ENCODE measurements around the gene ABCG1.

ABCG1 gene

GRCh38 chr21:42278451-42279149 is 59.7 kb downstream of the ABCG1 start:
- intact Hi-C loops (cut with micrococcal nuclease) = no loop called here
- Mint-ChIP-seq H3K27ac (no peak overlapping the region), H3K36me3 (ENCODE audit: low read depth) (peaks cover 99% of the 10 kb centered on the region)

GRCh38 chr21:42279341-42279871 is 60.5 kb downstream of the ABCG1 start:
- no peaks in the 10 kb centered on the region for H3K4me1 Mint-ChIP-seq (ENCODE audit: low read depth)
- no peaks in the 10 kb centered on the region for H3K9me3 Mint-ChIP-seq
- H3K36me3 Mint-ChIP-seq (ENCODE audit: low read depth) = peaks cover 96% of the 10 kb centered on the region
- intact Hi-C loops (cut with micrococcal nuclease) = no loop called here
- H3K27ac Mint-ChIP-seq = no peak overlapping the region
- no peaks in the 10 kb centered on the region for H3K27me3 Mint-ChIP-seq
- H3K4me3 Mint-ChIP-seq = no peak overlapping the region

More at GRCh38 chr21:42278451-42279149, 59.7 kb downstream of the ABCG1 start:
- no peak overlapping the region for H3K4me3 Mint-ChIP-seq
- peaks cover 4% of the 10 kb centered on the region for H3K4me1 Mint-ChIP-seq (ENCODE audit: low read depth)
- H3K9me3 Mint-ChIP-seq = no peaks in the 10 kb centered on the region
- no peaks in the 10 kb centered on the region for H3K27me3 Mint-ChIP-seq

GRCh38 chr21:42279888-42280287 is 60.9 kb downstream of the ABCG1 start:
- Mint-ChIP-seq H3K9me3 (no peaks in the 10 kb centered on the region), H3K4me3 (no peak overlapping the region), H3K27me3 (no peaks in the 10 kb centered on the region), H3K4me1 (ENCODE audit: low read depth) (no peaks in the 10 kb centered on the region), H3K36me3 (ENCODE audit: low read depth) (peaks cover 96% of the 10 kb centered on the region), H3K27ac (no peak overlapping the region)
- intact Hi-C loops (cut with micrococcal nuclease) = no loop called here

DNA sequence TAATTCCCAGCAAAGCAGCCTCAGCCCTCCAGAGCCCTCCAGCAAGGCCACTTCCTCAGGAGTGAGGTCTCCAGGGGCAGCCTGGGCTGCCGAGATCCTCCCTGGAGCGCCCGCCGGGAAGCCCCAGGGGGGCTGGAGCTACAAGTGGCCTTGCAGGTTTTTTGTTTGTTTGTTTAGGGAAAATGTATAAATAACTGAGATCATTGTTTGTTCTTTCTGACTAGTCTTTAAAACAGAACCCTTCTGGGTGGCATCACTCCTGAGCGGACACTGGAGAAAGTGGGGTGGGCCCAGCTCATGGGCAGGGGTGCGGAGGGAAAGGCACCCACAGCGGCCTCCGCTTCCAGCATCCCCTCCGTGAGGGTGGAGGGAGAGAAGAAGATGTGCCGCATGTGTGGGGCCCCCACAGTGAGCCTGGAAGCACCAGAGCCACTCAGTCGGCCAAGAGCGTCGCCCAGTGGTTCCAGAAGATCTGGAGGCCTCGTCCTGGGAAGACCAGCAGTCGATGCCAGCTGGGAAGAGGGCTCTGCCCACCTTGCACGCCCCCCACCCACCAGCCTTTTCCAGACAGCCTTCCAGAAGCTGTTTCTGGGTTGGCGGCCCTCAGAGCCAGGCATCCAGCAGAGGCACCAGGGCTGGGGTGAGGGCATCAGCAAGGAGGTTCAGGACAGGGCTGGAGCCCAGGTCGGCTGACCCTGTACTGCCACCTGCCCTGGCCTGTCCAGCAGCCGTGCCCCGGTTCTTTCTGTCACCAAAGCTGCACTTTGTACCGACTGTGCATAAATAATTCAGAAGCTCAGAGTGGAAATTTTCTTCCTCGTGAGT is 61.6 kb downstream of the ABCG1 start:
- Mint-ChIP-seq H3K27me3 (no peaks in the 10 kb centered on the region), H3K4me3 (no peak overlapping the region), H3K36me3 (ENCODE audit: low read depth) (peaks cover 96% of the 10 kb centered on the region), H3K9me3 (no peaks in the 10 kb centered on the region), H3K27ac (no peak overlapping the region), H3K4me1 (ENCODE audit: low read depth) (peaks cover under 1% of the 10 kb centered on the region)
- intact Hi-C loops (cut with micrococcal nuclease) = no loop called here

DNA sequence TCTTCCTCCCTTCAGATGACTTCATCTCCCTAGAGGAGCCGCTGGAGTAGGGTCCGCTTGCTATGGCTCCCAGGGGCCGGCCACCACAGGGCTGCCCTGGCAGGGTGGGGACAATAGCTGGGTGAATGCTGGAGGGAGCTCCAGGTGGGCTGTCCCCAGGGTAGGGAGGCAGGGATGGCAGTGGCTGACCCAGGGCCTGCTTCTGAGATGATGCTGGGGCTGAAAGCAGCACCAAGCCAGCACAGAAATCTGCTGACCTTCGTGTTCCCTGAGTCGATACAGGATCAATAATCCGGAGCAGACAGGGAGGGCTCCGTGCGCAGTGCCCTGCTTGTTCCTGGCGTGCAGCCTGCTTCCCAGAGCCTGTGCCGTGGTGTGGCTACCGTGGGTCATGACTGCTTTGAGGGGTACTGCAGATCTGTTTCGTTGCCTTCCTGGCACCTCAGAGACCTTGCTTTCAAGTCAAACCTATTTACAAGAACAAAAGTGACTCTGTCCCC is 62.3 kb downstream of the ABCG1 start:
- Mint-ChIP-seq H3K27ac (no peak overlapping the region), H3K27me3 (no peaks in the 10 kb centered on the region), H3K4me3 (no peak overlapping the region), H3K36me3 (ENCODE audit: low read depth) (peaks cover 96% of the 10 kb centered on the region), H3K9me3 (no peaks in the 10 kb centered on the region), H3K4me1 (ENCODE audit: low read depth) (peaks cover 7% of the 10 kb centered on the region)
- intact Hi-C loops (cut with micrococcal nuclease) = no loop called here

- H3K27me3 Mint-ChIP-seq = peaks cover 3% of the 10 kb centered on the region
- peaks cover 15% of the 10 kb centered on the region for H3K4me1 Mint-ChIP-seq (ENCODE audit: low read depth)
- no peak overlapping the region for H3K4me3 Mint-ChIP-seq
- peaks cover 96% of the 10 kb centered on the region for H3K36me3 Mint-ChIP-seq (ENCODE audit: low read depth)
- H3K27ac Mint-ChIP-seq = no peak overlapping the region
- intact Hi-C loops (cut with micrococcal nuclease) = no loop called here
- no peaks in the 10 kb centered on the region for H3K9me3 Mint-ChIP-seq
Observed at GRCh38 chr21:42282021-42282420, 63.1 kb downstream of the ABCG1 start.

DNA sequence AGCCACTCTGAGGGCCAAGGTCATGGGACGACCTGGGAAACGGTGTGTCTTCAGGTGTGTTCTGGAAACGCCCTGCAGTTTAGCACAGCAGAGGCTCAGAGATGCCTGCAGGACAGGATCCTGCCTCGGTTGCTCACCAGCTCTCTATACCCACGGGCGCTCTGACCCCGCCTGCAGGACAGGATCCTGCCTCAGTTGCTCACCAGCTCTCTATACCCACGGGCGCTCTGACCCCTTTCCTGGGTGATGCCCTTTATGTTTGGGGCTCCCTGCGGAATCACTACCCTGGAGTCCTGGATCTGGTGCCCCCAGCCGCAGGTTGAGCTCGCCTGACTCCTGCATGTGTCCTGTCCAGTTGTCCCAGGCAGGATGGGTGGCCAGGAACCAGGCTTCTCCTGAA is 63.8 kb downstream of the ABCG1 start:
- peaks cover 96% of the 10 kb centered on the region for H3K36me3 Mint-ChIP-seq (ENCODE audit: low read depth)
- no peaks in the 10 kb centered on the region for H3K9me3 Mint-ChIP-seq
- no peak overlapping the region for H3K4me3 Mint-ChIP-seq

GRCh38 chr21:42285569-42286245 is 66.8 kb downstream of the ABCG1 start:
- intact Hi-C loops (cut with micrococcal nuclease) = no loop called here
- Mint-ChIP-seq H3K27ac (no peak overlapping the region), H3K4me3 (no peak overlapping the region), H3K36me3 (ENCODE audit: low read depth) (peaks cover 83% of the 10 kb centered on the region), H3K9me3 (no peaks in the 10 kb centered on the region), H3K27me3 (peaks cover 3% of the 10 kb centered on the region), H3K4me1 (ENCODE audit: low read depth) (peaks cover 50% of the 10 kb centered on the region)

More for the DNA sequence above, 63.8 kb downstream of the ABCG1 start:
- Mint-ChIP-seq H3K27ac (no peak overlapping the region), H3K27me3 (peaks cover 3% of the 10 kb centered on the region), H3K4me1 (ENCODE audit: low read depth) (peaks cover 22% of the 10 kb centered on the region)
- intact Hi-C loops (cut with micrococcal nuclease) = no loop called here

GRCh38 chr21:42286416-42286815 is 67.5 kb downstream of the ABCG1 start:
- H3K27me3 Mint-ChIP-seq = peaks cover 3% of the 10 kb centered on the region
- no peaks in the 10 kb centered on the region for H3K9me3 Mint-ChIP-seq
- peak overlapping the region; percentile 19 for H3K27ac Mint-ChIP-seq
- intact Hi-C loops (cut with micrococcal nuclease) = no loop called here
- H3K36me3 Mint-ChIP-seq (ENCODE audit: low read depth) = peaks cover 76% of the 10 kb centered on the region
- peaks cover 57% of the 10 kb centered on the region for H3K4me1 Mint-ChIP-seq (ENCODE audit: low read depth)
- H3K4me3 Mint-ChIP-seq = no peak overlapping the region

DNA sequence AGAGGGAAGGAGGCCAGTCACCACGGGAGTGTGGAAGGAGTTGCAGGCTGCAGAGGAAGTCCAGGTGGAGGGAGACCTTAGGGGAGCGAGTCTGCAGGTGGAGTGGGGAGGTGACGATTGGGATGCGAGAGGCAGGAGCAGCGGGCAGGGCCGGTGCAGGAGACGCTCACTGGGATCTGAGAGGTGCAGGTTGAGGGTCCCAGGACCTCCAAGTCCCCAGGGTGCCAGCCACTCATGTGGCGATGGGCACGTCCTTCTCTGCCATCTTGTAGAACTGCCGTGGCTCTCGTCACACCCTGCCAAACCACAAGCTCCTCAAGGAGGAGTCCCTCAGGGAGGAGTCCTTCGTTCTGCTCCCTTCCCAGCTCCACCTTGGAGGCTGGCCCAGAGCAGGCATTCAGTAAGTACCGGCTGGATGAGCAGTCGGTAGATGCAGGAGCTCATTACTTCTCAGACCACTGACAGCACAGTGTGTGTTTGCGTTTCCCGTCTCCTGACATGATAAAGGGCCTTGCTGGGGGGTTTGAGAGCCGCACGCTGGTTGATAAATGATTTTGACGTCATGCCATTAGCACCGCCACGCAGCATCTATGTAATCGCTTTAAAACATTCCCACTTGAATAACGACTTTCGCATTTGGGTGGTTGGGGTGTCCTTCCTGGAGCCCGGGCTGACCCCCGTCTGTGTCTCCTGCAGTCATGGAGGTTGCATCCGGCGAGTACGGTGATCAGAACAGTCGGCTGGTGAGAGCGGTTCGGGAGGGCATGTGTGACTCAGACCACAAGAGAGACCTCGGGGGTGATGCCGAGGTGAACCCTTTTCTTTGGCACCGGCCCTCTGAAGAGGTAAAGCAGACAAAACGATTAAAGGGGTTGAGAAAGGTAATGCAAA is 68.5 kb downstream of the ABCG1 start:
- Mint-ChIP-seq H3K27me3 (peaks cover 3% of the 10 kb centered on the region), H3K4me3 (no peak overlapping the region), H3K36me3 (ENCODE audit: low read depth) (peaks cover 66% of the 10 kb centered on the region), H3K9me3 (no peaks in the 10 kb centered on the region), H3K27ac (peak overlapping the region; percentile 19), H3K4me1 (ENCODE audit: low read depth) (peaks cover 60% of the 10 kb centered on the region)
- intact Hi-C loops (cut with micrococcal nuclease) = no loop called here

DNA sequence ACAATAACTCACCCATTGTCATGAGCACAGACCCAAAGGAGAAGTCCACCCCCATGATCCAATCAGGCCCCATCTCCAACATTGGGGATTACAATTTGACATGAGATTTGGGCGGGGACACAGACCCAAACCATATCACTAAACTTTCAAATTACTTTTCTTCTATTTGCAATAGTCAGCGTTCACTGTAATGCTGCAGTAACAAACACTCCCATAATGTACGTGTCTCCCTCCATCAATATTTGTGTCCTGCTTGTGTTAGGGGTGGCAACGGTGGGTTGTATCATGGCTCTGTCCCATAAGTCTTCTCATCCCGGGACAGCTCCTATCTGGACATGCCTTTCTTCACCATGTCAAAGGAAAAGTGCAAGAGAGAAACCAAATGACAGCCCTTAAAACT is 70.0 kb downstream of the ABCG1 start:
- Mint-ChIP-seq H3K27me3 (peaks cover 3% of the 10 kb centered on the region), H3K9me3 (no peaks in the 10 kb centered on the region), H3K4me3 (no peak overlapping the region), H3K4me1 (ENCODE audit: low read depth) (peaks cover 60% of the 10 kb centered on the region), H3K27ac (no peak overlapping the region), H3K36me3 (ENCODE audit: low read depth) (peaks cover 55% of the 10 kb centered on the region)
- intact Hi-C loops (cut with micrococcal nuclease) = no loop called here

DNA sequence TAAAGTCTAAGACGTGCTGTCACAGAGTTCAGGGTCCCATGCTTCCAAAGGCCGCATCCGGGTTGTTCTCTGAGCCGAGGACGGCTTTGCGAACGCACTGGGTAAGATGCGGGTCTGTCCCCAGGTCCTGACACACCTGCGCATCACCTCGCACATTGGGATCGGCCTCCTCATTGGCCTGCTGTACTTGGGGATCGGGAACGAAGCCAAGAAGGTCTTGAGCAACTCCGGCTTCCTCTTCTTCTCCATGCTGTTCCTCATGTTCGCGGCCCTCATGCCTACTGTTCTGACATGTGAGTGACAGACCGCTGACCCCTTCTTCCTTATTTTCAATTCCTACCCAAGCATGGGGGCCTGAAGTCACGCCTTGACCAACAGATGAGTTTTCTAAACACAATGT is 71.0 kb downstream of the ABCG1 start:
- peaks cover 60% of the 10 kb centered on the region for H3K4me1 Mint-ChIP-seq (ENCODE audit: low read depth)
- H3K27ac Mint-ChIP-seq = peak overlapping the region; percentile 60
- H3K27me3 Mint-ChIP-seq = peaks cover 3% of the 10 kb centered on the region
- peaks cover 45% of the 10 kb centered on the region for H3K36me3 Mint-ChIP-seq (ENCODE audit: low read depth)
- no peak overlapping the region for H3K4me3 Mint-ChIP-seq
- intact Hi-C loops (cut with micrococcal nuclease) = no loop called here
- H3K9me3 Mint-ChIP-seq = no peaks in the 10 kb centered on the region

DNA sequence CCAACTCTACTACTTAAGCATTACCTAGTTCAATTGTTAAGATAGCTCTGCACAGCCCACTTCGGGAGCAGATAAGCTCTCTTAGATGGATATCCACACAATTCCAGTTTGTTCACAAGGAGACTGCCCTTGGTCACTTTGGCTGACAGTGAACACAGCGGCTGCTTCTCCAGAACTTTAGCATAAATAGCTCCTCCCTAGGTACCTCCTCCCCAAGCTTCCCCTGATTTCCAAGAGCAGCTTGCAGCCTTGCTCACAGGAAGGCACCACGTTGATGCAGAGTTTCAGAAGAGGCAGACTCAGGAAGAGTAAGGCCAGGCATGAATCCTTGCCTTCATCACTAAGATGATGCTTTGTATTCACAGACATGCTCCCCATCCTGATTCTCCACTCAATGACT is 71.6 kb downstream of the ABCG1 start:
- Mint-ChIP-seq H3K36me3 (ENCODE audit: low read depth) (peaks cover 39% of the 10 kb centered on the region), H3K9me3 (no peaks in the 10 kb centered on the region), H3K4me3 (no peak overlapping the region), H3K27me3 (peaks cover 3% of the 10 kb centered on the region), H3K27ac (peak overlapping the region; percentile 60), H3K4me1 (ENCODE audit: low read depth) (peaks cover 65% of the 10 kb centered on the region)
- intact Hi-C loops (cut with micrococcal nuclease) = no loop called here

Data from dendritic cell treated with granulocyte-macrophage colony-stimulating factor and Interleukin-4, amounts not matched to agents 40 ng/mL and 50 ng/mL, for 4 days (primary cell).